ENCODE data around the gene TECPR2. TPM values are rescaled to one million over a fixed set of nuclear protein-coding genes. Genes with fewer than 3 reads are reported as not detected.

Gene TECPR2
- total and polyA plus RNA-seq, 10 of the 15 experiments (the other 5 are each of a cell fraction or from before 2014, with no cell fraction given): 0.15 to 10.0 (median 3.0) TPM

DNA sequence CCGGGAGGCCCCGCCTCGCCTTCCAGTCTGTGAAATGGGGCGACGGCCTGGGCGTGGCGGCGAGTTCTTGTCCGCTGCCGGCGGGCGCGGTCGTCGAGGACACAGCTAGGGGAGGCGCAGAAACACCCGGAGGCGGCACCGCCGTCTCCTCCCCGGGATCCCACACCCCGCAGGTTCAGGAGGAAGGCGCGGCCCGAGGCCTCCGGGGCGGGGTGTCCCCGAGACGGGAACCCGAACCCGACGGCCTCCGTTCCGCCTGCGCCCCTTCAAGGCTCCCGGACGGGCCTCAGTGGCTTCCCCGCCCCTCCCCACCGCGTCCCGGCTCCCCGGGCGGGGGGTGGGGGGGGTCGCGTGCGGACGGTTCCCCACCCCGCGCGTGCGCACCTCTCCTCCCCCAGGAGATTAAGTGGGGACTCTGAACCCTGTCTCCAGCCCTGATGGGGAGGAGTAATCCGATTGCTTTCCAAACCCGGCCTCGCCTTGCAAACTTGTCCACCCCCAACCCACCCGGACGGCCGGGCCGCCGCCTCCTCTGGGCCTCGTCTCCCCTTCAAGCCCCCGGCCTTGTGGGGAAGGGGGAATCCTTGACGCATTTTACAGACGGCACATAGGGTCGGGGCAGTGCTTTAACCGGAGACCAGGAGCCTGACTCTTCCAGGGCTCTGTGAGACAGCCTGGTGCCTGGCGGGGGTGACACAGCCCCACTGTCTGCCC, 182.2 kb downstream of the TECPR2 start:
- BruUV-seq (replicated peaks): no TSS peak
- H3K36me3 ChIP-seq (ENCODE audit: control insufficient read depth in 2 of 2, insufficient read depth in 2 of 2, low read length in 1 of 2): no peaks in the 10 kb centered on the region
- intact Hi-C loops (cut with micrococcal nuclease; ENCODE audit: unreplicated experiment) (no loop called here), in situ Hi-C loops (cut with MboI) (no loop called here)
- CTCF ChIA-PET: no interaction called here
- H3K4me3 ChIP-seq: no peak overlapping the region
- SMC1A ChIA-PET (ENCODE audit: uncharacterized antibody, unreplicated experiment): no interaction called here
- no peak overlapping the region for H2AFZ ChIP-seq (ENCODE audit: control insufficient read depth, low read depth, low read length)
- peak overlapping the region; percentile 42; the same call in 1 of the 2 replicates for H3K4me2 ChIP-seq (ENCODE audit: control insufficient read depth, insufficient read depth)
- no peaks in the 10 kb centered on the region; the same call in 2 of the 3 replicates for H3K9me3 ChIP-seq (replicated peaks; ENCODE audit: control insufficient read depth, insufficient read depth, low read length)
- no peak for TF ChIP-seq EP300 (IDR thresholded peaks at IDR 0.05; ENCODE audit: borderline replicate concordance in 1 of 2, control insufficient read depth in 1 of 2, low read depth in 2 of 2, low read length in 2 of 2)
- TF ChIP-seq, protein P1, sequence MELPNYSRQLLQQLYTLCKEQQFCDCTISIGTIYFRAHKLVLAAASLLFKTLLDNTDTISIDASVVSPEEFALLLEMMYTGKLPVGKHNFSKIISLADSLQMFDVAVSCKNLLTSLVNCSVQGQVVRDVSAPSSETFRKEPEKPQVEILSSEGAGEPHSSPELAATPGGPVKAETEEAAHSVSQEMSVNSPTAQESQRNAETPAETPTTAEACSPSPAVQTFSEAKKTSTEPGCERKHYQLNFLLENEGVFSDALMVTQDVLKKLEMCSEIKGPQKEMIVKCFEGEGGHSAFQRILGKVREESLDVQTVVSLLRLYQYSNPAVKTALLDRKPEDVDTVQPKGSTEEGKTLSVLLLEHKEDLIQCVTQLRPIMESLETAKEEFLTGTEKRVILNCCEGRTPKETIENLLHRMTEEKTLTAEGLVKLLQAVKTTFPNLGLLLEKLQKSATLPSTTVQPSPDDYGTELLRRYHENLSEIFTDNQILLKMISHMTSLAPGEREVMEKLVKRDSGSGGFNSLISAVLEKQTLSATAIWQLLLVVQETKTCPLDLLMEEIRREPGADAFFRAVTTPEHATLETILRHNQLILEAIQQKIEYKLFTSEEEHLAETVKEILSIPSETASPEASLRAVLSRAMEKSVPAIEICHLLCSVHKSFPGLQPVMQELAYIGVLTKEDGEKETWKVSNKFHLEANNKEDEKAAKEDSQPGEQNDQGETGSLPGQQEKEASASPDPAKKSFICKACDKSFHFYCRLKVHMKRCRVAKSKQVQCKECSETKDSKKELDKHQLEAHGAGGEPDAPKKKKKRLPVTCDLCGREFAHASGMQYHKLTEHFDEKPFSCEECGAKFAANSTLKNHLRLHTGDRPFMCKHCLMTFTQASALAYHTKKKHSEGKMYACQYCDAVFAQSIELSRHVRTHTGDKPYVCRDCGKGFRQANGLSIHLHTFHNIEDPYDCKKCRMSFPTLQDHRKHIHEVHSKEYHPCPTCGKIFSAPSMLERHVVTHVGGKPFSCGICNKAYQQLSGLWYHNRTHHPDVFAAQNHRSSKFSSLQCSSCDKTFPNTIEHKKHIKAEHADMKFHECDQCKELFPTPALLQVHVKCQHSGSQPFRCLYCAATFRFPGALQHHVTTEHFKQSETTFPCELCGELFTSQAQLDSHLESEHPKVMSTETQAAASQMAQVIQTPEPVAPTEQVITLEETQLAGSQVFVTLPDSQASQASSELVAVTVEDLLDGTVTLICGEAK (IDR thresholded peaks at IDR 0.05; ENCODE audit: borderline replicate concordance): no peak
- no peak for TF ChIP-seq KAT2A (conservative IDR thresholded peaks at IDR 0.05; ENCODE audit: control insufficient read depth, low read depth, low read length)
- TF ChIP-seq RB1 (IDR thresholded peaks at IDR 0.05; ENCODE audit: borderline replicate concordance): no peak
- TF ChIP-seq JUND (IDR thresholded peaks at IDR 0.05; ENCODE audit: low read depth, low read length): no peak
- no peak for TF ChIP-seq ZNF274 (IDR thresholded peaks at IDR 0.05; ENCODE audit: insufficient read depth, insufficient read length)
- H4K20me1 ChIP-seq (ENCODE audit: control insufficient read depth, insufficient read depth): no peaks in the 10 kb centered on the region; the same call in 1 of the 2 replicates
- no peak overlapping the region for H3K27ac ChIP-seq (ENCODE audit: control insufficient read depth, insufficient read depth)
- H3K79me2 ChIP-seq (ENCODE audit: control insufficient read depth, insufficient read depth, low read length): no peaks in the 10 kb centered on the region
- RAD21 ChIA-PET (ENCODE audit: unreplicated experiment): no interaction called here
- DNase-seq (ENCODE audit: low read depth, low spot score) (no peak), FAIRE-seq (no peak), ATAC-seq (peak; percentile 68)
- WGBS (ENCODE audit: insufficient coverage, insufficient replicate concordance, low lambda C conversion rate, missing lambda C conversion rate): 3% methylated on average over 32 of the region's 66 CpGs
- peaks cover 8 to 16% of the 10 kb centered on the region in 2 experiments for H3K27me3 ChIP-seq (replicated peaks in 1 of 2; ENCODE audit: control insufficient read depth in 2 of 2, insufficient read depth in 2 of 2, low read length in 1 of 2)
- H3K4me1 ChIP-seq (ENCODE audit: control insufficient read depth, insufficient read depth, low read length): no peaks in the 10 kb centered on the region
- no peak overlapping the region for H3K9ac ChIP-seq (ENCODE audit: control insufficient read depth, insufficient read depth, low read length)
- POLR2A ChIA-PET: no interaction called here

All from GM12878 (cell line).